Vagina (tissue), 2 donors: ENCODE results near the gene SH3D19.

ENCODE experiments used
- POLR2A ChIP-seq, 2 donors: fragments of 450-650 bp; IDR thresholded peaks; one replicate each; pipeline ENCODE4 v1.6.1; 2017; ENCODE audit warnings: antibody characterized with exemption in 2 of 2, mild to moderate bottlenecking in 2 of 2, moderate library complexity in 2 of 2
- POLR2AphosphoS5 ChIP-seq, 2 donors: sonication (generic); formaldehyde crosslinking; IDR thresholded peaks; one replicate each; pipeline ENCODE4 v1.9.0; 2017; ENCODE audit warnings: antibody characterized with exemption in 2 of 2, mild to moderate bottlenecking in 2 of 2, low read depth in 1 of 2; ENCODE audit not compliant: insufficient read depth in 1 of 2
- TF ChIP-seq, protein P1 (sequence below), 3 experiments: fragments of 450-650 bp in 2 of 3; fragments of 200-600 bp in 1 of 3; sonication (generic) in 1 of 3; IDR thresholded peaks; one replicate each; pipeline ENCODE4 v1.5.1; 2017 to 2019; ENCODE audit warnings: antibody characterized with exemption in 3 of 3, mild to moderate bottlenecking in 2 of 3, moderate library complexity in 2 of 3

DNA sequence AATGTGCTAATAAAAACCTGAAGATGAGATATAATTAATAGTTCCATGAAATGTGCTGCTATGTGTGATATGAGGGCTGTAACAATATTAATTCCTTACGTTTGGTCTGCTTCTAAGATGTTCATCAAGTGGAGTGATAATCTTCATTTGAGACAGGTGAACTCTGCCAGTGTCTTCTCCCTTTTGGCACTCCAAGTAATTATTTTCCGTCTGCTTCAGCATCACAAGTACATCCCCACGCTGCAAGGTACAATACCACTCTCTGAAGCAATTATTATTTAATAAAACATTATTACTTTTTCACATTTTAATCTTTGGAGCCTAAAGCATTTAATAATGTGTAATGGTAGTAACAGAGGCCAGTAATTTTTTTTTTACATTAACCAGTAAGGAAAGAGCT, 181.6 kb downstream of the SH3D19 start:
- TF ChIP-seq, protein P1, sequence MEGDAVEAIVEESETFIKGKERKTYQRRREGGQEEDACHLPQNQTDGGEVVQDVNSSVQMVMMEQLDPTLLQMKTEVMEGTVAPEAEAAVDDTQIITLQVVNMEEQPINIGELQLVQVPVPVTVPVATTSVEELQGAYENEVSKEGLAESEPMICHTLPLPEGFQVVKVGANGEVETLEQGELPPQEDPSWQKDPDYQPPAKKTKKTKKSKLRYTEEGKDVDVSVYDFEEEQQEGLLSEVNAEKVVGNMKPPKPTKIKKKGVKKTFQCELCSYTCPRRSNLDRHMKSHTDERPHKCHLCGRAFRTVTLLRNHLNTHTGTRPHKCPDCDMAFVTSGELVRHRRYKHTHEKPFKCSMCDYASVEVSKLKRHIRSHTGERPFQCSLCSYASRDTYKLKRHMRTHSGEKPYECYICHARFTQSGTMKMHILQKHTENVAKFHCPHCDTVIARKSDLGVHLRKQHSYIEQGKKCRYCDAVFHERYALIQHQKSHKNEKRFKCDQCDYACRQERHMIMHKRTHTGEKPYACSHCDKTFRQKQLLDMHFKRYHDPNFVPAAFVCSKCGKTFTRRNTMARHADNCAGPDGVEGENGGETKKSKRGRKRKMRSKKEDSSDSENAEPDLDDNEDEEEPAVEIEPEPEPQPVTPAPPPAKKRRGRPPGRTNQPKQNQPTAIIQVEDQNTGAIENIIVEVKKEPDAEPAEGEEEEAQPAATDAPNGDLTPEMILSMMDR (IDR thresholded peaks at IDR 0.05) = no peak
- TF ChIP-seq POLR2AphosphoS5 (IDR thresholded peaks at IDR 0.05; ENCODE audit: insufficient read depth in 1 of 2, low read depth in 1 of 2) (no peak), POLR2A (IDR thresholded peaks at IDR 0.05) (no peak)
